Body of pancreas (tissue), 4 donors: ENCODE measurements around the gene B4GALNT3. TPM values are rescaled to one million over a fixed set of nuclear protein-coding genes. Genes with fewer than 3 reads are reported as not detected.

ENCODE experiments used
- ATAC-seq: fragments of 150-250 bp; one replicate; pipeline ENCODE4 v1.9.1; 2016
- DNase-seq, 4 donors: peaks; one replicate each; pipeline ENCODE4 v3.0.0-alpha.2; 2019
- H3K27ac ChIP-seq, 4 donors: fragments of 200-600 bp; sonication (generic); 1 replicate in 3 of 4; 2 replicates in 1 of 4; pipeline versions ENCODE4 v1.5.1 to v1.6.1; 2016 to 2019; ENCODE audit warnings: mild to moderate bottlenecking in 1 of 4, mixed read lengths in 1 of 4, moderate library complexity in 1 of 4
- H3K27me3 ChIP-seq, 2 donors: fragments of 200-600 bp; sonication (generic); one replicate each; pipeline ENCODE4 v1.6.0; 2016; ENCODE audit warnings: mild to moderate bottlenecking in 1 of 2
- H3K36me3 ChIP-seq, 2 donors: fragments of 200-600 bp; sonication (generic); replicated peaks in 1 of 2; 2 replicates each; pipeline ENCODE4 v1.5.1; 2016; ENCODE audit warnings: low read depth in 2 of 2; ENCODE audit not compliant: insufficient read depth in 1 of 2
- H3K4me1 ChIP-seq: fragments of 200-600 bp; sonication (generic); one replicate; pipeline ENCODE4 v1.6.0; 2016
- H3K4me3 ChIP-seq, 2 donors: fragments of 200-600 bp; sonication (generic); 1 replicate in 1 of 2; 2 replicates in 1 of 2; pipeline ENCODE4 v1.5.1; 2016 to 2019
- H3K9me3 ChIP-seq, 3 donors: fragments of 200-600 bp; sonication (generic); 1 replicate in 2 of 3; 2 replicates in 1 of 3; pipeline ENCODE4 v1.5.1; 2016
- POLR2A ChIP-seq, 3 donors: fragments of 450-650 bp; IDR thresholded peaks; one replicate each; pipeline ENCODE4 v1.6.1; 2016; ENCODE audit warnings: antibody characterized with exemption in 3 of 3, mild to moderate bottlenecking in 2 of 3
- WGBS, 2 donors: methylation state at CpG; one replicate each; pipeline ENCODE4 v1.1.5; 2017; 5-methylcytosine and 5-hydroxymethylcytosine counted together
- intact Hi-C: fragments of 100-400 bp; cut with DNase I; formaldehyde crosslinking; loops from one replicate; pipeline ENCODE4 v1.15.1; 2023
- total RNA-seq, 2 donors: library from RNA; depleted of rRNA; stranded (reverse); fragments of >200 nt; gene quantifications; one replicate each; pipeline ENCODE4 v1.1.0, GENCODE V29; 2016
- TF ChIP-seq, protein P1 (sequence below), 7 experiments: fragments of 450-650 bp in 4 of 7; fragments of 200-600 bp in 3 of 7; sonication (generic) in 3 of 7; IDR thresholded peaks; one replicate each; pipeline ENCODE4 v1.5.1; 2016 to 2019; ENCODE audit warnings: antibody characterized with exemption in 7 of 7

Gene B4GALNT3
- total RNA-seq, 2 donors from 2014 or later: 4.0 to 9.3 TPM

DNA sequence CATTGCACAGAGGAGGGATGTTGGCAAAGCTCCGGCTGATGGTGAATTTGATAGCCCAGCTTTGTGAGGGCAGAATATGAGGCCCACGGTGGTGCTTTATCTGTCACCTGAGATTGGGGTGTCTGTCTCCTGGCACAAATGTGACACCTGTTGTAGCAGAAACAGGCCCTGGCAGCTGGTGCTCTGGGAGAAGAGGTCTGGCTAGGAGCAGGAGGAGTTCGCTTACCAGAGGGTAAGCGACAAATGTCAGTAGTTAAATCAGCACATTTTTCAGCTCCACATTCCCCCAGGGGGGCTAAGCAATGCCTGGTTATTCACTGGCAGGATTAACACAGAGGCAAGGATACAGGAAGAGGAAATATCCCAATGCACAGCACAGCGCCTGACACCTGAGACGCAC, 71.1 kb downstream of the B4GALNT3 start:
- H3K27ac ChIP-seq: no peak overlapping the region
- no peaks in the 10 kb centered on the region for H3K4me1 ChIP-seq
- 84 to 92% methylated on average over 6 of the region's 6 CpGs for whole genome bisulfite sequencing, 2 donors
- H3K27me3 ChIP-seq: no peaks in the 10 kb centered on the region
- no peak for TF ChIP-seq POLR2A (IDR thresholded peaks at IDR 0.05)
- TF ChIP-seq, protein P1, sequence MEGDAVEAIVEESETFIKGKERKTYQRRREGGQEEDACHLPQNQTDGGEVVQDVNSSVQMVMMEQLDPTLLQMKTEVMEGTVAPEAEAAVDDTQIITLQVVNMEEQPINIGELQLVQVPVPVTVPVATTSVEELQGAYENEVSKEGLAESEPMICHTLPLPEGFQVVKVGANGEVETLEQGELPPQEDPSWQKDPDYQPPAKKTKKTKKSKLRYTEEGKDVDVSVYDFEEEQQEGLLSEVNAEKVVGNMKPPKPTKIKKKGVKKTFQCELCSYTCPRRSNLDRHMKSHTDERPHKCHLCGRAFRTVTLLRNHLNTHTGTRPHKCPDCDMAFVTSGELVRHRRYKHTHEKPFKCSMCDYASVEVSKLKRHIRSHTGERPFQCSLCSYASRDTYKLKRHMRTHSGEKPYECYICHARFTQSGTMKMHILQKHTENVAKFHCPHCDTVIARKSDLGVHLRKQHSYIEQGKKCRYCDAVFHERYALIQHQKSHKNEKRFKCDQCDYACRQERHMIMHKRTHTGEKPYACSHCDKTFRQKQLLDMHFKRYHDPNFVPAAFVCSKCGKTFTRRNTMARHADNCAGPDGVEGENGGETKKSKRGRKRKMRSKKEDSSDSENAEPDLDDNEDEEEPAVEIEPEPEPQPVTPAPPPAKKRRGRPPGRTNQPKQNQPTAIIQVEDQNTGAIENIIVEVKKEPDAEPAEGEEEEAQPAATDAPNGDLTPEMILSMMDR (IDR thresholded peaks at IDR 0.05): no peak
- DNase-seq: no peak
- intact Hi-C loops: no loop called here
- H3K36me3 ChIP-seq: no peaks in the 10 kb centered on the region
- no peak overlapping the region for H3K4me3 ChIP-seq
- no peaks in the 10 kb centered on the region for H3K9me3 ChIP-seq
- ATAC-seq: no peak

DNA sequence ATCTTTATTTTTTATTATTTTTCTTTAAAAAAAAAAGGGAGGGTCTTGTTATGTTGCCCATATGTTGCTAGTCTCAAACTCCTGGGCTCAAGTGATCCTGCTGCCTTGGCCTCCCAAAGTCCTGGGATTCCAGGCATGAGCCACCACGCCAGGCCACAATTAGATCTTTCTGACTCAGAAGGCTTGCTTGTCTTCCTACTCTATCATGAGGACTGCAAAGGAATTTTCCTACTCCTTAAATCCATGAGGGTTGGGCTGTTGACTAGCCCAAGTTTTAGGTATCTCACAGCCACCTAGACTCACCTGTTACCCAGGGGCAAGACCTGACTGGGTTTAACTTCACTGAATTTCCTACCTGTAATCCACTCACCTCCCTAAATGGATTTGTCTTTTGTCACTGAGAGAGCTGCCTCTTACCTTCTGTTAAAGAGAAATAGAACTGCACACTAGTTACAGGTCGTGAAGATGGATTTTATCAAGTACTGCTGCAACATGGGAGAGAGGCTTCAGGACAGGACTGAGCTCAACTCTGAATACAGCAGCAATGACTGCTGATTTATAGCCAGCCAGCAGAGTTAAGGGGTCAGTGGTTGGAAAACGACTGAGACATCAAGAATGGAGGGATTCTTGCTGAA, 72.3 kb downstream of the B4GALNT3 start:
- DNase-seq: no peak
- Histone ChIP-seq H3K4me1 (no peaks in the 10 kb centered on the region), H3K9me3 (no peaks in the 10 kb centered on the region), H3K36me3 (no peaks in the 10 kb centered on the region), H3K4me3 (no peak overlapping the region), H3K27ac (no peak overlapping the region), H3K27me3 (no peaks in the 10 kb centered on the region)
- TF ChIP-seq, protein P1 (IDR thresholded peaks at IDR 0.05): no peak
- no peak for TF ChIP-seq POLR2A (IDR thresholded peaks at IDR 0.05)
- intact Hi-C loops: no loop called here
- ATAC-seq: no peak
- WGBS, 2 donors: 76 to 85% methylated on average over 3 of the region's 3 CpGs

DNA sequence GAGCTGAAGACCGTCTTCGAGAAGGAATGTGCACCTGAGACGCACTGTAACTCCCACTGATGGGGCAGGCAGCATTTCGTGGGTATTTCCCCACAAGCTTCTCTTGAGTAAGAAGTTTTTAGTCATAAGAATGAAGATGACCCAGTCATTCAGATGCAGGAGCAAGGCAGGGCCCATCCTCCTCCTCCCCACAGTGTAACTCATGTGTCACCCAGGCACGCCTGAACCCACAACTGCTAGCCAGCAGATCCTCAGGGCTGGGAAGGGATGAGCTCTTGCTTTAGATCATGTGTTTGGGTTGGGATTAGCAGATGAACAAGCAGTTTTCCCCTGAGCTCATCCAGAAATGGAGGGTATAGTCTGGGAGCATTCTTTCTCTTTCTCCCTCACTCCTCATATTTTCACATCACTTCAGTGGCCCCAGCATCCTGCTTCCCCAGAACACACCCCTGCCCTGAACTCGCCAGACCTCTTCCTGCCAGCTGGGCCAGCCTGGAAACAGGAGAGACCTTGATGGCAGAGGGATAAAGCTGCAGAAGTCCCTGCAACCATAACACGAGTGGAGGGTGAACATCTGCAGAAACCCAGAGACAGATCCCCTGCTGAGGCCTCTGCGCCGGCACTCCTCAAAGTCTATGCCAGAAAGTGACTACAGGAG, 73.3 kb downstream of the B4GALNT3 start:
- Histone ChIP-seq H3K27ac (no peak overlapping the region), H3K4me1 (no peaks in the 10 kb centered on the region), H3K36me3 (no peaks in the 10 kb centered on the region), H3K4me3 (no peak overlapping the region), H3K9me3 (no peaks in the 10 kb centered on the region), H3K27me3 (no peaks in the 10 kb centered on the region)
- WGBS, 2 donors: 85 to 91% methylated on average over 9 of the region's 9 CpGs
- TF ChIP-seq, protein P1 (IDR thresholded peaks at IDR 0.05): no peak
- TF ChIP-seq POLR2A (IDR thresholded peaks at IDR 0.05): no peak
- intact Hi-C loops: no loop called here
- no peak for DNase-seq
- no peak for ATAC-seq

DNA sequence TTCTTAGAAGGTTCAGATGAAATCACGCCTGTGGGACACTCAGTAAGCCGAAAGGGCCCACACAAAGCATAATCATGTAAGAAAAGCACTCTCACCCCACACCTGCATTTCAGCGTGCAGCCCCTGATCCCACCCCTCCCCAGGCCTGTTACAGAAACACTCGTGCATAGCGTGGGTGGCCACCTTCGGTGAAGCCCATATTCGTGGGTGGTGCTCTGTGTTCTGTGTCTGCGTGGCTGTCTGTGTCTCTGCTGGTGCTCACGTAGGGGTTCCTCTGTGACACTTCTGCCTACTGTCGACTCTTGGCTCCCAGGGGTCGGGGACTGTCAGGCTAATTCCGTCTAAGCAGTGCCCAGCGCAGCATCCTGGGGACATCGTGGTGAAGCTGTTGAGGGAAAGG, 74.0 kb downstream of the B4GALNT3 start:
- TF ChIP-seq, protein P1 (IDR thresholded peaks at IDR 0.05): no peak
- TF ChIP-seq POLR2A (IDR thresholded peaks at IDR 0.05): no peak
- WGBS, 2 donors: 84 to 85% methylated on average over 6 to 14 of the region's 14 CpGs
- no peaks in the 10 kb centered on the region for H3K36me3 ChIP-seq
- H3K27me3 ChIP-seq: no peaks in the 10 kb centered on the region
- H3K27ac ChIP-seq: no peak overlapping the region
- H3K9me3 ChIP-seq: no peaks in the 10 kb centered on the region
- peaks cover 1% of the 10 kb centered on the region for H3K4me1 ChIP-seq
- ATAC-seq: no peak
- H3K4me3 ChIP-seq: no peak overlapping the region
- no peak for DNase-seq
- intact Hi-C loops: no loop called here

DNA sequence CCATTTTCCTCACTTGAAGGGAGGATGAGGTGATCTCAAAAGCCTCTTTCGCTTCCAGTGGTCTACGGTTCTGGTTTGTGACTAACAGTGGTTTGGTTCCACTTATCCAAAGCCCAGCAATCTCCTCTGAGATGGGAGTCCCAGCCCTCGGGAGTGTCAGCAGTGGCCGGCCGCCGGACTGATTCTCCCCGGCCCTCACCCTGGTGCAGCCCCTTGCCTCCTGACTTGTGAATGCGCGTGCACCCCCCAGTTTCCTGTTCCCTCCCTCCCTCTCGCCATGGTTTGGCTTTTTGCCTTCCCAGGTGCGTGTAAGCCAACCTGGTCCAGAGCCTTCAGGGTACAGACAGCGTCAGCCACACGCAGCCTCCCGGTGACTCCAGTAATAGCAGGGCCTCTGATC, 74.5 kb downstream of the B4GALNT3 start:
- intact Hi-C loops: no loop called here
- no peaks in the 10 kb centered on the region for H3K36me3 ChIP-seq

More for the DNA sequence above, 74.5 kb downstream of the B4GALNT3 start:
- 87 to 98% methylated on average over 6 to 14 of the region's 14 CpGs for WGBS, 2 donors
- no peak overlapping the region for H3K27ac ChIP-seq
- H3K4me3 ChIP-seq: no peak overlapping the region
- TF ChIP-seq POLR2A (IDR thresholded peaks at IDR 0.05): no peak
- H3K9me3 ChIP-seq: no peaks in the 10 kb centered on the region
- ATAC-seq: no peak
- H3K27me3 ChIP-seq: no peaks in the 10 kb centered on the region
- no peak for DNase-seq
- peaks cover 6% of the 10 kb centered on the region for H3K4me1 ChIP-seq
